Middle frontal gyrus (tissue), 1 donor: ENCODE data around the gene SHFL.

ENCODE experiments used
- DNase-seq: peaks from one replicate; pipeline ENCODE4 v3.0.0-alpha.2; 2015; ENCODE audit warnings: low spot score; ENCODE audit errors: extremely low spot score

Gene SHFL

DNA sequence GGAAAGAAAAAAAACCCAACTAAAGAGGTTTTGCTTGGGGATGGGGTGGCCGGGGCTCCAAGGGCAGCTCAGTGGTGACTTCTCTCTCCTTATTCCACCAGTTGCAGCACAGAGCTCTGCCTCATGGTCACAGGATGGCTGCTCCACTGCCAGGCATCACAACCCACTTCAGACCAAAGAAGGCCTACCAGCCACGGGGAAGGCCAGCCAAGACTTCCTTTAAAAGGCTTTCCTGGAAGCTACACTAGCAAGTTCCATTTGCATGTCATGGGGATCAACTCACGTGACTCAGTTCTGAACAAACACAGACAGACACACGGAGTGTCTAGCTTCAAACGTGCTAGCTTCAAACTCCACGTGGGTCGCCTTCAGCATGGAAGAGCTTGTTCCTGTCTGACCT lies 46.8 kb downstream of the SHFL start:
- no peak for DNase-seq

DNA sequence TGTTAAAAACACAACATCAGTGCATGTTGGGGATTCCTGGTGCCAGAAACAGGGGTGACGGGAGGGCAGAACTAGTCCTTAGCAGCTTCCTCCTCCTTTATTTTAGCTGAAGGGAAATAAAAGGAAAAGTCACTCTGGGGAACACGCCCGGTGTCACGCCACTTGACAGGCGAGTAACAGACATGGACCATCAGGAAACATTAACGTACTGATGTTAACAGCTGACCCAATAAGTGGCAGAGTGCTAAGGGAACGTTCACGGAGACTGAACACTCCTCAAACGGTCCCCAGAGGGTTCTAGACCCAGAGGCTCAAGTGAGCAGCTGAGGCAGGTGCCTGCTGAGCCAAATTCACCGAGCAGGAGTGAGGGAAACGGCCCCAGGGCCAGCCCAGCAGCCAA lies 47.5 kb downstream of the SHFL start:
- DNase-seq: no peak

DNA sequence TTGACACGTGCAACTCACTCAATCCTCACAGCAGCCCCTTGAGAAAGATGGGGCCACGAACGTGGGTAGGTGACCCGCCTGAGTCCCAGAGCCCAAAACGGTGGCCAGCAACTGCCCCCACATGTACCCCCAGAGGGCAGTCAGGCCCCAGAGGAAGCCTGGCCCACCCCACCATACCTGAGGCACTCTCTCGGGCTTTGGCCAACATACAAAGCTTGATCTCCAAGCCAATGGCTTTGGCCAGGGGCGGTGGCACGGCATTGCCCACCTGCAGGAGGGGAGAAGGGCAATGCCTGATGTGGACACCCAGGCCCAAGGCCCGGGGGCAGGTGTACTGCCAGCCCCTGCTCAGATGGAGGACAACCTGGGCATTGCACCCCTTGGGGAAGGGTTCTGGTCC lies 47.9 kb downstream of the SHFL start:
- no peak for DNase-seq

DNA sequence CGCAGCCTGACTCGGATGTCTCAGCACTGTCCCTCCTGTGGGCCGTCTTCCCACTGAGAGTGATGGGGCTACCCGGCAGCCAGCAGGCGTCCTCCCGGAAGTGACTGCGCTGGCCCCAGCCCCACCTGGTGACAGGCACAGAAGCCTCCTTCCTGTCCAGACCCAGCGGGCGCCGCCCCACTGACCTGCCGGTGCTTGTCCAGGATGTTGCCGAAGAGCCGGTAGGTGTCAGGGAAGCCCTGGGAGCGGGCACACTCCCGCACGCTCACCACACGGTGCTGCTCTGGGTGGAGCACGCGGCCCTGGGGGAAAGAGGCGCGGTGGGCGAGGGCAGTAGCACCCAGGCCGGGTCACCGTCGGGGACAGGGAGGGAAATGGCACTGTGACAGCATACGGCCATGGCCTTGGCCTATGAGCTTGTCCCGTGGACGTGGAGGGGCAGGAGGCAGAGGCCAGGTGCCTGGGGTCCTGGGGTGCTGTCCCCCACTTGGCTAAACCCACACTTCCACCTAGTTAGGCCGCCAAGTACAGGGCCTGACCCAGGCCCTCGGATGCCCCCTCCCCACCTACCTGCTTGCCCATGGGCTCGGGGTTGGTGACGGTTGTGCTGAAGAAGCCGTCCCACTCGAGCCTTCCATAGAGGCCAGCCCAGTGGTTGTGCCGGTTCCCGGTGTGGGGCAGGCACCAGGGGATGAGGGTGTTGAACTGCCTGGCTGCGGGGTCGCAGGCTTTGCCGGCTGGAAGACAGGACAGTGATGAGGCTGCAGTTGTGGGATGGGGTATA lies 49.6 kb downstream of the SHFL start:
- no peak for DNase-seq

DNA sequence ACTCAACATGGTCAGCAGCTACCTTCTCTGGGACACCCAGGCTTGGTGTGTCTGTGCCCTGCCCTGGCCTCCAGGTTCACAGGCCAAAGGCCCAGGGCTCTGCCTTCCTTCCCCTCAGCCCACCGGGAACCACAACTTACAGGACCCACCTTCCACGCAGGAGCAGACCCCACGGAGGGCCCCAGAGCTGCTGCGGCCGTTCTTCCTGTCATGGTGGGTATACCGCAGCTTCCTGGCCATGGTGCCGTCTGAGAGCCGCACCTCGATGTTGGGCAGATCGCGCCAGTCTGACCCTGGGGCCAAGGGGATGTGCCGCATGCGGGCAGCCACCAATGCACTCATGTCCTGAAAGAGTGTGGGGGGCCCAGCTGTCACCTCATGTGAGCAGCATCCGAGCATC lies 50.8 kb downstream of the SHFL start:
- DNase-seq: no peak

DNA sequence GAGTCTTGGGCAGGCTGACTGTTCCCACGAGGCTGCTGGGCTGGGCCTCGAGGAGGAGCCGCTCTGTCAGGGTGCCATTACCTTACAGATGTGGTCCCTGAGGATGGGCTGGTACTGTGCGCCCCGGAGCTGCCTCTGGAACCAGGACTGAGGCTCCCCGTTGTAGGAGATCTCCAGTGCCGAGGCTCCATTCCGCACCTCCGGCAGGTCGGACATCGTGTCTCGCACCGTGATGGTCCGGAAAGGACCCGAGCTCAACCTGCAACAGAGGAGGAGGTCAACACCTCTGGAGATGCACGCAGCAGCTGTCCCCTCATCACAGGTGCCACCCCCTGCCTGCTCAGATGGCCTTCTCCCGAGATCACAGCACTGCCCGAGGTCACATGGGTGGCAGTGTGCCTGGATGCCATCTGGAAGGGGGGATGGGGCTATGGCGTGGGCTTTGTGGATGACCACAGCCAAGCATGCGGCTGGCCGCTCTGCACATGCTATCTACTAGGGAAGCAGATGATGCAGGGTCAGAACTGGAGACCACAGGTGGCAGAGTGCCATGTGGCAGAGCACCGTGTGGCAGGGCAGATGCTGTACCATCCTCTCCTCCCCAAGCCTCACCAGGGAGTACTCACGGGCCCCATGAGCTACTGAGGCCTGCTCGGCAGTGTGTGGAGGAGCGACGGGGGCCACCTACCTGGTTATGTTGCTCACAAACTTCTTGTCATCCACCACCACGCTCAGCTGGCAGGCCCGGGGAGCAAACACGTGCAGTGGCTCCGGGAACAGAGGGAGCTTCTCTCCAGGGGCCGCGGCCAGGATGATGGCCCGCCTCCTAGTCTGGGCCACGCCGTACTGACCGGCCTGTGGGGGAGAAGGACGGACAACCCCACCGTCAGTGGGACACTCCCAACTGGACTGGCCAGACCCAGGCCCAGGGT lies 51.9 kb downstream of the SHFL start:
- DNase-seq: no peak

DNA sequence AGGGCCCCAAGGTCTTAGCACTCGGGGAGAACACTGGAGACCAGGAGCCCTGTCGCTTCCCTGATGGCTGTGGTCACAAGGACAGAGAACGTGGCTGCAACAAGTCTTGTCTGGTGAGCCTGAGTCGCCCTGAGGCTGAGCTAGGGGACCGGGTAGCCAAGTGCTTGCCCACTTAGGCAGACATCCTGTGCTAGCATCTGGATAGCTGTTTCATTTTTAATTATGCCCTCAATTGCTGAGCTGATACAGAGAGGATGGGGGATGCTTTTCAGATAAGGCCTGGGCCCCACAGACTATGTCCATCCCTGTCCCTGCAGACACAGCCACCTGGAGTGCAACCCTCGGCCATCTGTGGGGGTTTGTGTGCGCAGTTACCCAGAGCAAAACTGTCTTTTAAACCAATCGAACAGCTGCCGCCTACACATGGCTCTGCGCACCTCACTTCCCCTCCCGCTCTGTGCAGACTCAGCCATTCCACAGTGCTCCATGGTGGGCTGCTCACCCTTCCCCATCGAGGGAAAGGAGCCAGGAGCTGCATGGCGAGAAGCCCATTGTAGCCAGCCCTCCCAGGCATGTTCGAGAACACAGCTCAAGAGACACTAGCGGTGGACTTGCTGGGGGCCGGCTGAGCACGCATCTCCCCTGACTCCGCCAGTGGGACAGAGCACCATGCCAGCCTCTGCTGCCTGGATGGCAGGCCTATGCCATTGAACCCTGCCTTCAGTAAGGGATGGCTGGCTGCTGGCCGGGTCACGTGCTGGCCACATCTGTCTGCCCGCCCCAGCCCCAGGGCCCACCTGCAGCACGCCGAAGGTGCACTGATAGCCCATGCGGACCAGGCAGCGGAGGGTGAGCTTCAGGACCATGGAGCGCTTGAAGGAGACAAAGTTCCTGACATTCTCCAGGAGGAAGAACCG lies 53.0 kb downstream of the SHFL start:
- no peak for DNase-seq

DNA sequence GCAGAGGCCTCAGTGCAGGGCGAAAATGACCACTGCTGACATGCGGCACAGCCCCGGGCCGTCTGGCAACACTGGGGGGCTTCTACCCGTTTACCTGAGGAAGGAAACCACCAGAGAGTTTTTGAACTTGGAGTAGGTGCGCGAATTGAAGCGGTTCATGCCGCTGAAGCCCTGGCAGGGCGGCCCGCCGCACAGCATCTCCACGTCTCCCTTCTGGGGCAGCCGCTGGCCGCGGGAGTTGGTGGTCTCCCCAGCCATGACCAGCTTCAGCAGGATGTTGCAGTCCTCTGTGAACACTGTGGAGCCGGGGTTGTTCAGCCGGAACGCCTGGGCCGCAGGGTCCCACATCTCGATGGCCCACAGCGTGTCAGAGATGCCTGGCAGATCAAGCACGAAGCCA lies 53.8 kb downstream of the SHFL start:
- no peak for DNase-seq

DNA sequence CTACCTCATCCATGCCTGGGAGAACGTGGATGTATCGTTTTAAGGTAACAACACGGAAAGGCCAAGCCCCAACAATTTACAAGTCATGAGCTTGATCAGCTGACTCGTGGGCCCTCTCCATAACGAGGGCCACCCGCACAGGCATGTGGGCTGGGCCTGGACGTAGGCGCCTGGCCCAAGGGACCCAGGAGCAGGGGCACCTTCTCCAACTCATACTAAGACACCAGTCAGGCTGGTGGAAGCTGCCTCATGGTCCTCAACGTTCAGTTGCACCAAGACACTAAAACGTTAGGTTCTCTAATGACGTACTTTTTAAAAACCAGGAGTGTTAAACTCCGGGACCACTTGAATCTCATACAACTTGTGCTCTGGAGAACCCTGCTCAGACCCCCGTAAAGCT lies 55.4 kb downstream of the SHFL start:
- no peak for DNase-seq

DNA sequence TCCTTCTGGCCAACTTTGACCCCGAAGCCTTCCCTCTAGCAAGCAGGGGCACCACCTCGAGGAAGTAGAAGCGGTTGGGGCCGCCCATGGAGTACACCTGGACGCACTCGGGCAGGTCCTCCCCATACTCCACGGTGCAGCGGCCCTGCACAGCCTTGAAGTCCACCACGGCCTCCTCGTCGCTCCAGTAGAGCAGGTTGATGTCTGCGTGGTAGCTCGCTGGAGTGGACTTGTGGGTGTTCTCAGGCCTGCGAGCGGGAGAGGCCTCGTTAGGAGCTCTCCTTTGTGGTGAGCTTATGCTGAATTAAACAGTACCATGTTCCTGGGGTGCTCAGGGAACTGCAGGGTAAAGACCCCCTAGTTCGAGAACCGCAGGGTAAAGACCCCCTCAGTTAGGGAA lies 55.9 kb downstream of the SHFL start:
- DNase-seq: no peak
